Astrocyte (in vitro differentiated cells and primary cell): ENCODE results near the gene SLC44A1. TPM values are rescaled to one million over a fixed set of nuclear protein-coding genes. Genes with fewer than 3 reads are reported as not detected.
A peak's percentile ranks its signal among the peaks of the same experiment; 100 is the strongest.

Experiments
- DNase-seq: peaks from one replicate; pipeline ENCODE4 v3.0.0-alpha.2; 2010; ENCODE audit warnings: low read depth
- FAIRE-seq: peaks from 2 replicates; lab custom pipeline; 2011; peaks lifted over from hg19 to GRCh38; lab: Jason Lieb, UNC
- H2AFZ ChIP-seq: 2 replicates; pipeline ENCODE4 v1.6.0; 2012; ENCODE audit warnings: low read depth, low read length, inconsistent platforms
- H3K27ac ChIP-seq: 2 replicates; pipeline ENCODE4 v1.5.1; 2011; ENCODE audit warnings: low read depth, low read length, inconsistent platforms
- H3K27me3 ChIP-seq: 2 replicates; pipeline ENCODE4 v1.6.0; 2011; ENCODE audit warnings: low read length, inconsistent platforms; ENCODE audit not compliant: insufficient read depth
- H3K36me3 ChIP-seq: 2 replicates; pipeline ENCODE4 v1.5.1; 2011; ENCODE audit warnings: low read length, inconsistent platforms; ENCODE audit not compliant: insufficient read depth
- H3K4me1 ChIP-seq: 2 replicates; pipeline ENCODE4 v1.5.1; 2011; ENCODE audit warnings: low read length, inconsistent platforms; ENCODE audit not compliant: insufficient read depth
- H3K4me2 ChIP-seq: 2 replicates; pipeline ENCODE4 v1.6.0; 2012; ENCODE audit warnings: low read length, inconsistent platforms
- H3K4me3 ChIP-seq: 2 replicates; pipeline ENCODE4 v1.5.1; 2011; ENCODE audit warnings: low read depth, mild to moderate bottlenecking, low read length, inconsistent platforms; ENCODE audit not compliant: insufficient read depth
- H3K79me2 ChIP-seq: 2 replicates; pipeline ENCODE4 v1.6.0; 2012; ENCODE audit warnings: mild to moderate bottlenecking, low read length, inconsistent platforms; ENCODE audit not compliant: insufficient read depth
- H3K9ac ChIP-seq: 2 replicates; pipeline ENCODE4 v1.6.0; 2012; ENCODE audit warnings: mild to moderate bottlenecking, low read length, inconsistent platforms
- H3K9me3 ChIP-seq: 2 replicates; pipeline ENCODE4 v1.5.1; 2012; ENCODE audit warnings: low read depth, mild to moderate bottlenecking, low read length, inconsistent platforms; ENCODE audit not compliant: insufficient read depth
- H4K20me1 ChIP-seq: 2 replicates; pipeline ENCODE4 v1.6.0; 2012; ENCODE audit warnings: low read length, inconsistent platforms; ENCODE audit not compliant: insufficient read depth
- H3K27ac Mint-ChIP-seq: one replicate; pipeline ENCODE4 v1.8.0; 2021; ENCODE audit warnings: mild to moderate bottlenecking, mixed read lengths; ENCODE audit not compliant: unreplicated experiment
- H3K27me3 Mint-ChIP-seq: one replicate; pipeline ENCODE4 v1.8.0; 2021; ENCODE audit warnings: low read depth, mixed read lengths; ENCODE audit not compliant: unreplicated experiment
- H3K36me3 Mint-ChIP-seq: one replicate; pipeline ENCODE4 v1.8.0; 2021; ENCODE audit warnings: low read depth, mixed read lengths; ENCODE audit not compliant: unreplicated experiment
- H3K4me1 Mint-ChIP-seq: one replicate; pipeline ENCODE4 v1.8.0; 2021; ENCODE audit warnings: low read depth, mixed read lengths; ENCODE audit not compliant: unreplicated experiment
- H3K4me3 Mint-ChIP-seq: one replicate; pipeline ENCODE4 v1.8.0; 2021; ENCODE audit warnings: mild to moderate bottlenecking, moderate library complexity, mixed read lengths; ENCODE audit not compliant: unreplicated experiment
- H3K9me3 Mint-ChIP-seq: one replicate; pipeline ENCODE4 v1.8.0; 2021; ENCODE audit warnings: mild to moderate bottlenecking, mixed read lengths; ENCODE audit not compliant: unreplicated experiment
- EZH2 ChIP-seq: IDR thresholded peaks from 2 replicates; pipeline ENCODE4 v1.6.1; 2012; ENCODE audit warnings: mild to moderate bottlenecking, low read length, inconsistent platforms; ENCODE audit not compliant: insufficient read depth
- total RNA-seq: library from RNA; stranded (reverse); gene quantifications from 2 replicates; pipeline ENCODE4 v1.2.1, GENCODE V29; 2021
- TF ChIP-seq, protein P1 (sequence below): IDR thresholded peaks from 2 replicates; pipeline ENCODE4 v1.5.1; 2011; ENCODE audit warnings: low read depth, mild to moderate bottlenecking, inconsistent platforms, low read length, moderate library complexity; ENCODE audit not compliant: insufficient read depth

SLC44A1 gene
- total RNA-seq, 1 donor from 2014 or later, result 43.8 TPM

DNA sequence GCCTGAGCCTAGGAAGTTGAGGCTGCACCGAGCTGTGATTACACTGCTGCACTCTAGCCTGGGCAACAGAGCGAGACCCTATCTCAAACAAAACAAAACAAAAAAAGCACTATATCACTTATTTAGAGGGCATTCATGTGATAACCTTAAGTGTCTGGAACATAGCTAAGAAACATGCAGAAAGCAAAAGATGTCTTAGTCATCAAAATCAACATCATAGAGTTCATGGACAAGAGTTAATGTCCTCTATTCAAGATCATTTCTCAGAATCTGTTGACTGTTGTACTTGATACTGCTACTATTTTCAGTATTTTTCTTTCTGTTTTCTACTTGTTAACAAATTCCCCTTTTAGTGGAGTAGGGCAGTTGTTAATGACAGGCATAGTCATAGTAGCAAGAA, 228.8 kb downstream of the SLC44A1 start:
- peaks cover 9% of the 10 kb centered on the region for H3K36me3 Mint-ChIP-seq
- H3K27me3 ChIP-seq, result no peaks in the 10 kb centered on the region

DNA sequence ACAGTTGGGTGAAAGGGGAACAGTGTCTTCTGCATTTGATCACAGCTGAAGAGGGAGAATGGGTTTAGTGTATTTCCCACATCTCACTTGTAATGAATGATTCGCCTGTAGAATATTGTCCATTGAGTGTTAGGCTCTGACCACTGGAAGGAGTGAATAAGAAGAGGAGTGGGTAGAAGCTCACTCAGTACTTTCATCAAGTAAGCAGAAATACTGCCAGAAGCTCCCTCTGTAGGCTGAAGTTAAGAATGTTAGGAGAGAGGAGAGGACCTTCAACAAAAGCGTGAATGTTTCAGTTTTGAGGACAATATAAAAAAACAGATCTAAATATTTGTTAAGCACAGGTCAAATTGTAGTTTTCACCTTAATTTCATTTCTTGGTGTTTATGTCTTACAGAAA, 230.9 kb downstream of the SLC44A1 start:
- H3K27ac Mint-ChIP-seq, result no peak overlapping the region
- H4K20me1 ChIP-seq, result peaks cover 15% of the 10 kb centered on the region
- H2AFZ ChIP-seq, result no peak overlapping the region
- peaks cover 4% of the 10 kb centered on the region for H3K36me3 ChIP-seq
- H3K79me2 ChIP-seq, result peaks cover 8% of the 10 kb centered on the region
- H3K9ac ChIP-seq, result no peak overlapping the region
- no peaks in the 10 kb centered on the region for H3K4me1 Mint-ChIP-seq
- H3K36me3 Mint-ChIP-seq, result no peaks in the 10 kb centered on the region
- no peak overlapping the region for H3K27ac ChIP-seq
- H3K9me3 Mint-ChIP-seq, result no peaks in the 10 kb centered on the region
- no peaks in the 10 kb centered on the region for H3K27me3 ChIP-seq
- no peak overlapping the region for H3K4me3 ChIP-seq
- H3K4me2 ChIP-seq, result no peak overlapping the region
- DNase-seq, result peak; percentile 57
- H3K4me3 Mint-ChIP-seq, result no peak overlapping the region
- TF ChIP-seq EZH2, result no peak
- TF ChIP-seq, protein P1, sequence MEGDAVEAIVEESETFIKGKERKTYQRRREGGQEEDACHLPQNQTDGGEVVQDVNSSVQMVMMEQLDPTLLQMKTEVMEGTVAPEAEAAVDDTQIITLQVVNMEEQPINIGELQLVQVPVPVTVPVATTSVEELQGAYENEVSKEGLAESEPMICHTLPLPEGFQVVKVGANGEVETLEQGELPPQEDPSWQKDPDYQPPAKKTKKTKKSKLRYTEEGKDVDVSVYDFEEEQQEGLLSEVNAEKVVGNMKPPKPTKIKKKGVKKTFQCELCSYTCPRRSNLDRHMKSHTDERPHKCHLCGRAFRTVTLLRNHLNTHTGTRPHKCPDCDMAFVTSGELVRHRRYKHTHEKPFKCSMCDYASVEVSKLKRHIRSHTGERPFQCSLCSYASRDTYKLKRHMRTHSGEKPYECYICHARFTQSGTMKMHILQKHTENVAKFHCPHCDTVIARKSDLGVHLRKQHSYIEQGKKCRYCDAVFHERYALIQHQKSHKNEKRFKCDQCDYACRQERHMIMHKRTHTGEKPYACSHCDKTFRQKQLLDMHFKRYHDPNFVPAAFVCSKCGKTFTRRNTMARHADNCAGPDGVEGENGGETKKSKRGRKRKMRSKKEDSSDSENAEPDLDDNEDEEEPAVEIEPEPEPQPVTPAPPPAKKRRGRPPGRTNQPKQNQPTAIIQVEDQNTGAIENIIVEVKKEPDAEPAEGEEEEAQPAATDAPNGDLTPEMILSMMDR, result peak; percentile 33
- FAIRE-seq, result no peak
- no peaks in the 10 kb centered on the region for H3K4me1 ChIP-seq
- H3K9me3 ChIP-seq, result no peaks in the 10 kb centered on the region
- no peaks in the 10 kb centered on the region for H3K27me3 Mint-ChIP-seq

More for the DNA sequence above, 228.8 kb downstream of the SLC44A1 start:
- Histone ChIP-seq H3K9me3 (no peaks in the 10 kb centered on the region), H3K4me3 (no peak overlapping the region), H3K9ac (no peak overlapping the region), H3K79me2 (peaks cover 11% of the 10 kb centered on the region), H3K4me2 (no peak overlapping the region), H3K27ac (no peak overlapping the region), H3K4me1 (no peaks in the 10 kb centered on the region), H3K36me3 (peaks cover 8% of the 10 kb centered on the region), H2AFZ (no peak overlapping the region), H4K20me1 (peaks cover 15% of the 10 kb centered on the region)
- Mint-ChIP-seq H3K4me3 (no peak overlapping the region), H3K9me3 (no peaks in the 10 kb centered on the region), H3K27ac (no peak overlapping the region), H3K4me1 (no peaks in the 10 kb centered on the region), H3K27me3 (no peaks in the 10 kb centered on the region)
- FAIRE-seq (no peak), DNase-seq (no peak)
- TF ChIP-seq, protein P1, result no peak
- TF ChIP-seq EZH2, result no peak

DNA sequence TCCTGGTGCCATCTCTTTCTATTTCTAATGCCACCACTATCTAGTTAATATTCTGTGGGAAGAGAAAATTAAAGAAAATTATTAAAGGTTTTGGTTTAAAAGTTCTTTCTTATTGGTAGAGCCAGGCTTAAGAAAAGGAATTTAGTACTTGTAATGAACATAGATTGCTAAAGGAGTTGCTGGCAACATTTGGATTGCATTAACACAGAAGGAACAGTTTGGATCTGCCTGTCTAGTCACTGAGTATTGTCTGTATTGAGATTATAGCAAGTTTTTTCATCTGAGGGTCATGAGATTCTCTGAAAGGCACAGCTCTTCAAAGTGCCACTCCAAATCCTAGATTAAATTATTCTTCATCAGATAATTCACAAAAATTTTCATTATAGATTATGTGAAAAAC, 235.4 kb downstream of the SLC44A1 start:
- TF ChIP-seq EZH2, result no peak
- TF ChIP-seq, protein P1, result no peak
- Histone ChIP-seq H3K27ac (no peak overlapping the region), H2AFZ (no peak overlapping the region), H3K4me1 (no peaks in the 10 kb centered on the region), H3K4me3 (no peak overlapping the region), H4K20me1 (peaks cover 5% of the 10 kb centered on the region), H3K9me3 (no peaks in the 10 kb centered on the region), H3K79me2 (peaks cover 3% of the 10 kb centered on the region), H3K27me3 (no peaks in the 10 kb centered on the region), H3K36me3 (peaks cover 4% of the 10 kb centered on the region), H3K4me2 (no peak overlapping the region), H3K9ac (no peak overlapping the region)
- FAIRE-seq (no peak), DNase-seq (no peak)
- Mint-ChIP-seq H3K36me3 (no peaks in the 10 kb centered on the region), H3K4me1 (no peaks in the 10 kb centered on the region), H3K9me3 (no peaks in the 10 kb centered on the region), H3K27ac (no peak overlapping the region), H3K4me3 (no peak overlapping the region), H3K27me3 (no peaks in the 10 kb centered on the region)
